HG02943 (cell line): ENCODE measurements around the gene CCP110.
"Not testable (repeated sequence)": the region's sequence is repeated elsewhere in the genome, so short reads cannot be mapped to it uniquely, and the experiment has no call there.

Experiments
- ATAC-seq: cut with Tn5 transposase; IDR thresholded peaks from one replicate; pipeline ENCODE4 v1.9.1; 2021; ENCODE audit warnings: mild to moderate bottlenecking, low read depth, moderate library complexity; ENCODE audit not compliant: unreplicated experiment

Gene CCP110

GRCh38 chr16:19543278-19543996 lies 19.7 kb downstream of the CCP110 start:
- ATAC-seq: not testable (repeated sequence)

GRCh38 chr16:19548144-19548543 lies 24.4 kb downstream of the CCP110 start:
- ATAC-seq: no peak

GRCh38 chr16:19549673-19550072 lies 25.9 kb downstream of the CCP110 start:
- no peak for ATAC-seq

- ATAC-seq: peak; percentile 95
These were observed 31.6 kb downstream of the CCP110 start, which contains the start of gene VPS35L for GRCh38 chr16:19555186-19555937. Gene VPS35L (plus strand): TSS chr16:19555703. CDS start chr16:19555730, 27 bp downstream.

- ATAC-seq: peak; percentile 3
These were observed 32.4 kb downstream of the CCP110 start for GRCh38 chr16:19555938-19556771.

GRCh38 chr16:19559242-19559910 lies 35.6 kb downstream of the CCP110 start:
- no peak for ATAC-seq

- ATAC-seq: no peak
These were observed 36.3 kb downstream of the CCP110 start for GRCh38 chr16:19560078-19560477.

- ATAC-seq: no peak
These were observed 39.6 kb downstream of the CCP110 start for GRCh38 chr16:19563377-19563776.

GRCh38 chr16:19566362-19566761 lies 42.6 kb downstream of the CCP110 start:
- ATAC-seq: no peak

GRCh38 chr16:19567560-19567959 lies 43.8 kb downstream of the CCP110 start:
- no peak for ATAC-seq

GRCh38 chr16:19573997-19574396 lies 50.3 kb downstream of the CCP110 start:
- ATAC-seq: no peak

GRCh38 chr16:19574615-19575014 lies 50.9 kb downstream of the CCP110 start:
- no peak for ATAC-seq

- ATAC-seq: no peak
These were observed 54.7 kb downstream of the CCP110 start for GRCh38 chr16:19578378-19578971.

- no peak for ATAC-seq
These were observed 58.5 kb downstream of the CCP110 start for GRCh38 chr16:19582050-19582831.

- no peak for ATAC-seq
These were observed 60.0 kb downstream of the CCP110 start for GRCh38 chr16:19583665-19584300.

GRCh38 chr16:19588661-19589060 lies 64.9 kb downstream of the CCP110 start:
- no peak for ATAC-seq

- no peak for ATAC-seq
These were observed 65.4 kb downstream of the CCP110 start for GRCh38 chr16:19589106-19589505.

- ATAC-seq: no peak
These were observed 66.1 kb downstream of the CCP110 start for GRCh38 chr16:19589771-19590302.
